Sigmoid colon (tissue), 7 donors: Measurements from ENCODE around the gene GINS2. TPM values are rescaled to one million over a fixed set of nuclear protein-coding genes. Genes with fewer than 3 reads are reported as not detected.

Experiments
- DNase-seq: peaks from one replicate; pipeline ENCODE4 v3.0.0-alpha.2; 2019
- H3K27ac ChIP-seq, 4 donors: fragments of 200-600 bp; sonication (generic); one replicate each; pipeline ENCODE4 v1.5.1; 2016 to 2019; ENCODE audit warnings: mild to moderate bottlenecking in 1 of 4
- H3K27me3 ChIP-seq, 3 donors: fragments of 200-600 bp; sonication (generic); one replicate each; pipeline ENCODE4 v1.5.1; 2019; ENCODE audit warnings: mild to moderate bottlenecking in 1 of 3
- H3K36me3 ChIP-seq, 4 donors: fragments of 200-600 bp; sonication (generic); one replicate each; pipeline ENCODE4 v1.5.1; 2016 to 2019
- H3K4me1 ChIP-seq, 4 donors: fragments of 200-600 bp; sonication (generic); one replicate each; pipeline ENCODE4 v1.5.1; 2017 to 2019
- H3K4me3 ChIP-seq, 4 donors: fragments of 200-600 bp; sonication (generic); one replicate each; pipeline ENCODE4 v1.5.1; 2017 to 2019; ENCODE audit warnings: mild to moderate bottlenecking in 2 of 4, moderate library complexity in 1 of 4
- H3K9me3 ChIP-seq, 4 donors: fragments of 200-600 bp in 3 of 4; sonication (generic) in 3 of 4; one replicate each; pipeline versions ENCODE4 v1.5.1 to v1.6.1; 2013 to 2019
- CTCF ChIP-seq, 4 experiments: fragments of 450-650 bp in 3 of 4; fragments of 200-600 bp in 1 of 4; IDR thresholded peaks; one replicate each; pipeline ENCODE4 v1.5.1; 2016 to 2019; ENCODE audit warnings: antibody characterized with exemption in 4 of 4, mild to moderate bottlenecking in 3 of 4, moderate library complexity in 2 of 4
- EP300 ChIP-seq, 4 donors: sonication (generic); formaldehyde crosslinking; IDR thresholded peaks; one replicate each; pipeline ENCODE4 v1.6.1; 2017; ENCODE audit warnings: antibody characterized with exemption in 4 of 4
- POLR2A ChIP-seq, 2 donors: fragments of 450-650 bp; IDR thresholded peaks; one replicate each; pipeline ENCODE4 v1.6.1; 2016; ENCODE audit warnings: antibody characterized with exemption in 2 of 2, mild to moderate bottlenecking in 2 of 2, moderate library complexity in 2 of 2
- POLR2AphosphoS5 ChIP-seq, 4 donors: sonication (generic); formaldehyde crosslinking; IDR thresholded peaks; one replicate each; pipeline ENCODE4 v1.6.1; 2017; ENCODE audit warnings: antibody characterized with exemption in 4 of 4
- whole genome bisulfite sequencing, 2 donors: extraction: QIAGEN DNeasy Blood & Tissue Kit; methylation state at CpG; one replicate each; pipeline ENCODE4 v1.1.7; 2013; 5-methylcytosine and 5-hydroxymethylcytosine counted together
- intact Hi-C: fragments of 100-400 bp; cut with DNase I; formaldehyde crosslinking; loops from one replicate; pipeline ENCODE4 v1.15.1; 2023
- polyA plus RNA-seq, 3 donors: library from polyadenylated mRNA; stranded (reverse); fragments of 200-250 nt; gene quantifications; one replicate each; pipeline ENCODE4 v1.2.3, GENCODE V29; 2013
- total RNA-seq, 4 donors: library from RNA; depleted of rRNA; stranded (reverse); fragments of >200 nt; gene quantifications; one replicate each; pipeline ENCODE4 v1.1.0, GENCODE V29; 2016
- donor health status: healthy with polysubstance abuse.
- donor health status: Bipolar disorder and iron deficiency.
- donor health status: healthy.

The GINS2 gene
- total and polyA plus RNA-seq, 7 donors: 0.16 to 9.6 (median 1.2) TPM; not detected in 1

- Histone ChIP-seq H3K4me1 (peaks cover 0 to 52% (median 41%) of the 10 kb centered on the region in 4 donors), H3K27ac (no peak overlapping the region), H3K9me3 (no peaks in the 10 kb centered on the region), H3K27me3 (no peaks in the 10 kb centered on the region), H3K4me3 (no peak overlapping the region), H3K36me3 (peaks cover 0 to 9% (median 0%) of the 10 kb centered on the region in 4 donors)
- TF ChIP-seq POLR2A (IDR thresholded peaks at IDR 0.05): no peak
- TF ChIP-seq CTCF (IDR thresholded peaks at IDR 0.05): no peak
- TF ChIP-seq POLR2AphosphoS5 (IDR thresholded peaks at IDR 0.05): no peak
- no peak for TF ChIP-seq EP300 (IDR thresholded peaks at IDR 0.05)
- DNase-seq: no peak
- WGBS, 2 donors: 80 to 85% methylated on average over 26 of the region's 26 CpGs
- intact Hi-C loops: no loop called here
These were observed 53.1 kb downstream of the GINS2 start for GRCh38 chr16:85635545-85636140.

- H3K9me3 ChIP-seq: no peaks in the 10 kb centered on the region
- no peak overlapping the region for H3K27ac ChIP-seq
- H3K4me3 ChIP-seq: no peak overlapping the region
- peaks cover 0 to 45% (median 40%) of the 10 kb centered on the region in 4 donors for H3K4me1 ChIP-seq
- no peaks in the 10 kb centered on the region for H3K27me3 ChIP-seq
- no peak for DNase-seq
- TF ChIP-seq POLR2A (IDR thresholded peaks at IDR 0.05): no peak
- WGBS, 2 donors: 69 to 85% methylated on average over 24 of the region's 24 CpGs
- H3K36me3 ChIP-seq: peaks cover 0 to 9% (median 0%) of the 10 kb centered on the region in 4 donors
- intact Hi-C loops: no loop called here
These were observed 53.8 kb downstream of the GINS2 start for GRCh38 chr16:85634747-85635544.

GRCh38 chr16:85633888-85634287 is 54.9 kb downstream of the GINS2 start:
- intact Hi-C loops: no loop called here
- H3K27me3 ChIP-seq: no peaks in the 10 kb centered on the region
- no peak for DNase-seq
- peaks cover 0 to 9% (median 0%) of the 10 kb centered on the region in 4 donors for H3K36me3 ChIP-seq
- H3K4me1 ChIP-seq: peaks cover 0 to 35% (median 30%) of the 10 kb centered on the region in 4 donors
- no peak overlapping the region for H3K27ac ChIP-seq
- WGBS, 2 donors: 93 to 94% methylated on average over 35 of the region's 35 CpGs
- no peak for TF ChIP-seq POLR2A (IDR thresholded peaks at IDR 0.05)
- no peak for TF ChIP-seq EP300 (IDR thresholded peaks at IDR 0.05)
- no peak for TF ChIP-seq POLR2AphosphoS5 (IDR thresholded peaks at IDR 0.05)
- no peak for TF ChIP-seq CTCF (IDR thresholded peaks at IDR 0.05)
- H3K4me3 ChIP-seq: no peak overlapping the region
- no peaks in the 10 kb centered on the region for H3K9me3 ChIP-seq

- intact Hi-C loops: no loop called here
- WGBS, 2 donors: 92% methylated on average over 15 of the region's 15 CpGs
These were observed 55.4 kb downstream of the GINS2 start for GRCh38 chr16:85633438-85633743.

More at GRCh38 chr16:85633438-85633743, 55.4 kb downstream of the GINS2 start:
- Histone ChIP-seq H3K27me3 (no peaks in the 10 kb centered on the region), H3K36me3 (peaks cover 0 to 9% (median 0%) of the 10 kb centered on the region in 4 donors), H3K9me3 (no peaks in the 10 kb centered on the region), H3K4me3 (no peak overlapping the region), H3K4me1 (peaks cover 0 to 32% (median 27%) of the 10 kb centered on the region in 4 donors), H3K27ac (no peak overlapping the region)
- TF ChIP-seq POLR2AphosphoS5 (IDR thresholded peaks at IDR 0.05) (no peak), EP300 (IDR thresholded peaks at IDR 0.05) (no peak), CTCF (IDR thresholded peaks at IDR 0.05) (no peak), POLR2A (IDR thresholded peaks at IDR 0.05) (no peak)
- no peak for DNase-seq
